Measurements from ENCODE around the gene DNAJB14.
A peak's percentile ranks its signal among the peaks of the same experiment; 100 is the strongest.

Gene DNAJB14

DNA sequence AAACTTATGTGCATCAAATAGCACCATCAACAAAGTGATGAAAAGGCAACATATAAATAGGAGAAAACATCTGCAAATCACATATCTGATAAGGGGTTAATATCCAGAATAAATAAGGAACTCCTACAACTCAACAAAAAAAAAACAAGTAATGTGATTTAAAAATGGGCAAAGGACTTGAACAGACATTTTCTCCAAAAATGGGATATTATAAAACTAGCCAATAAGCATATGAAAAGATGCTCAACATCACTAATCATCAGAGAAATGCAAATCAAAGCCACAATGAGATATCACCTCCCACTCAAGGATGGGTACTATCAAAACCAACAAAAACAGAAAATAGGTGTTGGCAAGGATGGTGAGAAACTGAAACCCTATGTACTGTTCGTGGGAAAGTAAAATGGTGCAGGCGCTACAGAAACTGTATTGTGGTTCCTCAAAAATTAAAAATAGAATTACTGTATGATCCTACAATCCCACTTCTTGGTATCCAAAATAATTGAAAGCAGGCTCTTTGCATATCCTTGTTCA lies 2.4 kb downstream of the DNAJB14 start:
- no peak for DNase-seq (ENCODE audit: low read depth)

DNA sequence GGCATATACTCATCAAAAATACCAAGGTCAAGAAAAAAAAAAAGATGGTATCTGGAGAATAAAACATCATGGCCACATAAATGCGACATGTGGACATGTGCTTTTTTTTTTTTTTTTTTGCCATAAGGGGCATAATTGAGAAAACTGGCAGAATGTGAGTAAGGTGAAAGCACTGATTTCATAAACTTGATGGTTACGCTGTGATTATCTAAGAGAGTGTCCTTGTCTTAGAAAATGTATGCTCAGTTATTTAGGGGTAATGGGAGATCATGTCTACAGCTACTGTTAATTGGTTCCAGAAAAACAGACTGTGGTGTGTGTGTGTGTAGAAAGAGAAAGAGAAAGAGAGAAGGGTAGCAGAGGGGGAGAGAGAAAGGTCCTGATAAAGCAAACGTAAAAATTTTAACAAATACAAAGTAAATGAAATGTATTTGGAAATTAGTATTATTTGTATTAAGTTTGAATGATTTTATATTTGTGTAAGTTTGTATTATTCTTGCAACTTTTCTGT lies 8.1 kb downstream of the DNAJB14 start:
- DNase-seq (ENCODE audit: low read depth) = no peak

DNA sequence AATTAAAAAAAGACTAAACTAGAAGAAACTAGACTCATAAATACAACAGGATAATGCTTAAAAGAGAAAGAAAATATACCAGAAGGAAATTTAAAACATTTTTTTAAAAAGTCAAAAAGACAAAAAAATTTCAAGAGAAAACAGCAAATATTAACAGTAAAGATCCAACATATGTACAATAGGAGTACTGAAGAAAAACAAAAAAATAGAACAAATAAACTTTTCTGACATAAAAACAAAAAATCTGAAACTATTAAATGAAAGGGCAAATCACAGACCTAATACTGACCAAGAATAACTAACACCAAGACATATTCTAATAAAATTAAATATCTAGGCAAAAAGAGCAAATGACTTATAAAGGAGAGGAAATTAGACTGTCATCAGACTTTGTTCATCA lies 11.5 kb downstream of the DNAJB14 start:
- no peak for DNase-seq (ENCODE audit: low read depth)

- DNase-seq (ENCODE audit: low read depth) = no peak
Observed at GRCh38 chr4:99927566-99927965, 18.9 kb downstream of the DNAJB14 start.

GRCh38 chr4:99921174-99921573 lies 25.2 kb downstream of the DNAJB14 start:
- DNase-seq (ENCODE audit: low read depth) = no peak

GRCh38 chr4:99918656-99919055 lies 27.8 kb downstream of the DNAJB14 start:
- DNase-seq (ENCODE audit: low read depth) = no peak

- DNase-seq (ENCODE audit: low read depth) = no peak
Observed at GRCh38 chr4:99917575-99917974, 28.8 kb downstream of the DNAJB14 start.

DNA sequence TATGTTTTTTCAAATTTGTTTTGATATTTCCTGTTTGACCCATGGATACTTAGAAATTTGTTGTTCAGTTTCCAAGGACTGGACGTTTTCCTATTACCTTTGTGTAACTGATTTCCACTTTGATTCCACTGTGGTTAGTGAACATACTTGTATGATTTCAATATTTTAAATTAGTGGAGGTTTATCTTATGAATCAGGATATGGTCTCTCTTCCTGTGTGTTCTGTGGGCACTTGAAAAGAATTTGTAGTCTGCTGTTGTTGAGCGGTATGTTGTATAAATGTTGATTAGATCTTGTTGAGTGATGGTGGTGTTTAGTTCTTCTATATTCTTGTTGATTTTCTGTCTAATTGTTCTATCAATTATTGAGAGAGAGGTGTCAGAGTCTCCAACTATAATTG lies 31.0 kb downstream of the DNAJB14 start:
- no peak for DNase-seq (ENCODE audit: low read depth)

- DNase-seq (ENCODE audit: low read depth) = no peak
Observed at GRCh38 chr4:99894998-99895397, 51.4 kb downstream of the DNAJB14 start.

- DNase-seq (ENCODE audit: low read depth) = peak; percentile 87
Observed at GRCh38 chr4:99894161-99894997, 52.0 kb downstream of the DNAJB14 start, which contains the start of gene LAMTOR3. Gene LAMTOR3 (minus strand): TSS chr4:99894427. CDS start chr4:99893963, 464 bp downstream.

GRCh38 chr4:99893839-99894160 lies 52.6 kb downstream of the DNAJB14 start:
- no peak for DNase-seq (ENCODE audit: low read depth)

DNA sequence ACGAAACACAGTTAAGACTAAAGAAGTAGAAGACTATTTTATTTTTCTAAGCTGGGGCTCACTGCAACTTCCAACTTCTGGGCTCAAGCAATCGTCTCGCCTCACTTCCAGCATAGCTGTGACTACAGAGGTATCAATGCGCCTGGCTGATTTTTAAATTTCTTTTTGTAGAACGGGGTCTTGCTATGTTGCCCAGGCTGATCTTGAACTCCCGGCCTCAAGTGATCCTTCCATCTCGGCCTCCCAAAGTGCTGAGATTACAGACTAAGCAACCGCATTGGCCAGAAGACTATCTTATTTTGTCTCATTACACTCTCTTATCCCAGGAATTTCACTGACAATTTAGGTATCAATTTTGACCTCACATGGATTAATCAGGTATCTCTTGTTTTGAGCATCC lies 53.4 kb downstream of the DNAJB14 start:
- DNase-seq (ENCODE audit: low read depth) = no peak

GRCh38 chr4:99891351-99891750 lies 55.1 kb downstream of the DNAJB14 start:
- no peak for DNase-seq (ENCODE audit: low read depth)

GRCh38 chr4:99887837-99888236 lies 58.6 kb downstream of the DNAJB14 start:
- no peak for DNase-seq (ENCODE audit: low read depth)

GRCh38 chr4:99886146-99886545 lies 60.3 kb downstream of the DNAJB14 start:
- DNase-seq (ENCODE audit: low read depth) = no peak

- no peak for DNase-seq (ENCODE audit: low read depth)
Observed at GRCh38 chr4:99885687-99886086, 60.7 kb downstream of the DNAJB14 start.

DNA sequence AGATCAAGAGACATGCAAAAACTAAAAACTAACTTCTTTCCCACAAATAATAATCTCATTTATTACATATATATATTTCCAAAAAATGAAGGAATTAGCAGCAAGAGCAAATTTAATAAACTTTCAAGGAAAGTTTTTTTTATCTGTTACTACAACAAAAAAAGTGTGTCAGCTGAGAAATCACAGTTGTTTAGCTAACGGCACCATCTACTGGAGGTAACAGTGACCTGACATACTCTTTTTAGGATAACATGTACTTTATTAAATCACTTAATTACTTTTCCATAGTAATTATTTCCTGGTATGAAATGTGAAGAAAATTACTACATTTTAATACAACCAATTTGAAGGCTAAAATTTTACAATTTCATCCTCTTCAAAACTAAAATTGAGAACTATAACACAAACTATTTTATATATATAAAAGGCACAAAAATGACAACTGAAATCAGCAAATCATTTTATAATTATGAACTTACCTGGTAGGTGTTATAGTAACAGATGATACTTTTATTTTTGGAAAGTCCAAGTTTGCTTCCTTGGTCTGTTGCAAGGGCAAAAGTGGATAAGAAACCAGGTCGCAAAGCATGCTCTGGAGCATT lies 61.3 kb downstream of the DNAJB14 start:
- DNase-seq (ENCODE audit: low read depth) = peak; percentile 3

DNA sequence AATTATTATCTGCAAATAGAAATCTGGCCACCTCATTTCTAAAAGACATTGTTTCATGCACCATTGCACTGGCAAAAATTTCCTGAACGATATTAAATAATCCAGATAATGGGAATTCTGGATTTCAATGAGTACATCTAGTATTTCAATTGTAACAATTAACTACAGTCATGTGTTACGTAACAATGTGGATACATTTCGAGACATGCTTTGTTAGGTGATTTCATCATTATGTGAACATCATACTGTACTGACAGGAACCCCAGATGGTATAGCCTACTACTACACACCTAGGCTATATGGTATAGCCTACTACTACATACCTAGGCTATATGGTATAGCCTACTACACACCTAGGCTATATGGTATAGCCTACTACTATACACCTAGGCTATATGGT lies 67.0 kb downstream of the DNAJB14 start:
- DNase-seq (ENCODE audit: low read depth) = no peak

DNA sequence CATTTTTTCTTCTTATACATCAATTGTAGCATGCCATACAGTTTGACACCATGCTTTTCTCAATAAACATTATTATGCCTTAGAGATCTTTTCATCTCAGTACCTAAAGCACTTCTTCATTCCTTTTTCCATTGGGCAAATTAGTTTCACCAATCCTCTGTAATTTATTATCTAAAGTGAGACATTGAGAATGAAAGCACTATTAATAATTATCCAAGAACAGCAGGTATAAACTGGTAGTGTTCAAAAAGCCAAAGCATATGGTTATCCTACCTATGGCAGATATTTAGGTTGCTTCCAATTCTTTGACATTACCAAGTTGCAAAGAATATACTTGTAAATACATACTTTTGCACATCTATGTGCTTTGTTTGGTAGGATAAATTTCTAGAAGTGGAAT lies 67.8 kb downstream of the DNAJB14 start:
- no peak for DNase-seq (ENCODE audit: low read depth)

GRCh38 chr4:99876946-99877345 lies 69.5 kb downstream of the DNAJB14 start:
- no peak for DNase-seq (ENCODE audit: low read depth)

DNA sequence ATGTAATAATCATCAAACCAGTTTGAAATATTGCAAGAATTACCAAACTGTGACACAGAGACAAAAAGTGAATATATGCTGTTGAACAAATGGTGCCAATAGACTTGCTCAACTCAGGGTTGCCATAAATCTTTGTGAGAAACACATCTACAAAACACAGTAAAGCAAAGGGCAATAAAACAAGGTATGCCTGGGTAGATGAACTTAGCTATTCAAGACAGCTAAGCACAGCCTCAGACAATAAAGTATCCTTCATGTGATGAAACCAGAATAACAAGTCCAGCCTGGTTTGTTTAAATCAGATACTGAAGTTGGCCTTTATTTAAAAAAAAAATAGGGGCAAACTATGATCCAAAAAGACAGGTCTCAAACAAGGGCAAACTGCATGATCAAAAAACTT lies 71.3 kb downstream of the DNAJB14 start:
- DNase-seq (ENCODE audit: low read depth) = no peak

DNA sequence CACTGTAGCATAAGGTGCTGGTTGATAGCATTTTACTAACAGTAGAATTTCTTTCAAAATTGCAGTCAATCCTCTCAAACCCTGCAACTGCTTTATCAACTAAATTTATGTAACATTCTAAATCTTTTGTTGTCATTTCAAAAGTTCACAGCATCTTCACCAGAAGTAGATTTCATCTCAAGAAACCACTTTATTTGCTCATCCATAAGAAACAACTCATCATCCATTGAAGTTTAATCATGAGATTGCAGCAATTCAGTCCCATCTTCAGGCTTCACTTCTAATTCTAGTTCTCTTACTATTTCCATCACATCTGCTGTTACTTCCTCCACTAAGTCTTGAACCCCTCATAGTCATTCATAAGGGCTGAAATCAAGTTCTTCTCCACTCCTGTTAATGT lies 73.8 kb downstream of the DNAJB14 start:
- DNase-seq (ENCODE audit: low read depth) = no peak

DNA sequence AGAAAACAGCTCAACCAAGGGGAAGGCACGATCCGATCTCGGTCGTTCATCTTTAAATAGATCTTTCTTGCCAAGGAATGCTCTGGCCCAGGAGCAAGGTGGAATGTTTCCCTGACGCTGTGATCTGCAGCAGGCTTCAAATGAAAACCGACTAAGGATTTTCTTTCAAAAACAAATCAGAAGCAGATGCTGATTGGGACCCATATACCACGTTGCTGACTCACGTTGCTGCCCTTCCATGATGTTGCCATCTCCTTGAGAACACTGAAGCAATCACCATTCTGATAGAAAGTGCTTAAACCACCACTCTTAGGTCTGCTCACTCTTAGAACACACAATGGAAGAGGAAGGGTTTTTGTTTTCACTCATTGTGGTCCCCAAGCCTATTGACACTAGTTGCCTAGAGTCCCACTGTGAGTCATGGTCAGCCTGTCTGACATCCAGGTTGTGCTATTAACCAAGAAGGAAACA lies 78.3 kb downstream of the DNAJB14 start:
- DNase-seq (ENCODE audit: low read depth) = no peak
